NCI-H2171 (cell line): ENCODE data around the gene FAM222A.
A peak's percentile ranks its signal among the peaks of the same experiment; 100 is the strongest.

ENCODE experiments used
- DNase-seq: peaks from one replicate; lab custom pipeline; 2025; lab: John Stamatoyannopoulos, UW

The FAM222A gene

GRCh38 chr12:109710747-109711595 is 2.7 kb upstream of the FAM222A start:
- no peak for DNase-seq

- no peak for DNase-seq
Measured at GRCh38 chr12:109711596-109712461, 1.8 kb upstream of the FAM222A start.

GRCh38 chr12:109714141-109714912 is 702 bp downstream of the FAM222A start:
- DNase-seq: peak; percentile 34

- no peak for DNase-seq
Measured at GRCh38 chr12:109714913-109715244, 1.3 kb downstream of the FAM222A start.

GRCh38 chr12:109715310-109716091 is 1.9 kb downstream of the FAM222A start:
- DNase-seq: peak; percentile 34

GRCh38 chr12:109716092-109716479 is 2.5 kb downstream of the FAM222A start:
- no peak for DNase-seq

GRCh38 chr12:109716512-109717389 is 3.1 kb downstream of the FAM222A start:
- DNase-seq: peak; percentile 25

GRCh38 chr12:109717390-109718357 is 4.0 kb downstream of the FAM222A start:
- no peak for DNase-seq

- DNase-seq: peak; percentile 40
Measured at GRCh38 chr12:109718390-109718789, 4.8 kb downstream of the FAM222A start.

GRCh38 chr12:109719123-109720022 is 5.7 kb downstream of the FAM222A start:
- DNase-seq: no peak

- DNase-seq: no peak
Measured at GRCh38 chr12:109720152-109720856, 6.7 kb downstream of the FAM222A start.

GRCh38 chr12:109720857-109721189 is 7.2 kb downstream of the FAM222A start:
- DNase-seq: no peak

- peak; percentile 22 for DNase-seq
Measured at GRCh38 chr12:109721276-109721675, 7.7 kb downstream of the FAM222A start.

GRCh38 chr12:109722022-109722720 is 8.5 kb downstream of the FAM222A start:
- DNase-seq: no peak

GRCh38 chr12:109722721-109723094 is 9.1 kb downstream of the FAM222A start:
- no peak for DNase-seq

GRCh38 chr12:109723311-109723881 is 9.8 kb downstream of the FAM222A start:
- peak; percentile 92 for DNase-seq
